Suprapubic skin (tissue), 4 donors: ENCODE measurements around the gene CHN1. TPM values are rescaled to one million over a fixed set of nuclear protein-coding genes. Genes with fewer than 3 reads are reported as not detected.

Experiments used
- DNase-seq, 2 donors: peaks; one replicate each; pipeline ENCODE4 v3.0.0-alpha.2; 2019; ENCODE audit warnings: low spot score in 2 of 2
- H3K27ac ChIP-seq: fragments of 200-600 bp; sonication (generic); one replicate; pipeline ENCODE4 v1.5.1; 2019
- H3K27me3 ChIP-seq: fragments of 200-600 bp; sonication (generic); one replicate; pipeline ENCODE4 v1.5.1; 2019
- H3K36me3 ChIP-seq: fragments of 200-600 bp; sonication (generic); one replicate; pipeline ENCODE4 v1.5.1; 2019
- H3K4me1 ChIP-seq: fragments of 200-600 bp; sonication (generic); one replicate; pipeline ENCODE4 v1.5.1; 2019
- H3K4me3 ChIP-seq: fragments of 200-600 bp; sonication (generic); one replicate; pipeline ENCODE4 v1.5.1; 2019; ENCODE audit warnings: mild to moderate bottlenecking
- H3K9me3 ChIP-seq: fragments of 200-600 bp; sonication (generic); one replicate; pipeline ENCODE4 v1.5.1; 2019
- EP300 ChIP-seq: sonication (generic); formaldehyde crosslinking; IDR thresholded peaks from one replicate; pipeline ENCODE4 v1.6.1; 2017; ENCODE audit warnings: antibody characterized with exemption
- POLR2A ChIP-seq, 2 donors: fragments of 450-650 bp; IDR thresholded peaks; one replicate each; pipeline ENCODE4 v1.6.1; 2017; ENCODE audit warnings: antibody characterized with exemption in 2 of 2, mild to moderate bottlenecking in 2 of 2, moderate library complexity in 2 of 2
- POLR2AphosphoS5 ChIP-seq, 3 donors: sonication (generic); formaldehyde crosslinking; IDR thresholded peaks; one replicate each; pipeline ENCODE4 v1.6.1; 2017; ENCODE audit warnings: antibody characterized with exemption in 3 of 3
- WGBS: methylation state at CpG from one replicate; pipeline ENCODE4 v1.1.5; 2018; 5-methylcytosine and 5-hydroxymethylcytosine counted together
- total RNA-seq, 4 donors: library from RNA; depleted of rRNA; stranded (reverse); fragments of >200 nt; gene quantifications; one replicate each; pipeline ENCODE4 v1.1.0, GENCODE V29; 2016
- TF ChIP-seq, protein P1 (sequence below), 2 donors: fragments of 200-600 bp in 1 of 2; fragments of 450-650 bp in 1 of 2; sonication (generic) in 1 of 2; IDR thresholded peaks; one replicate each; pipeline ENCODE4 v1.5.1; 2016 to 2019; ENCODE audit warnings: antibody characterized with exemption in 2 of 2, mild to moderate bottlenecking in 1 of 2, moderate library complexity in 1 of 2

CHN1 gene
- total RNA-seq, 4 donors from 2014 or later, result 1.6 to 4.9 (median 3.6) TPM

DNA sequence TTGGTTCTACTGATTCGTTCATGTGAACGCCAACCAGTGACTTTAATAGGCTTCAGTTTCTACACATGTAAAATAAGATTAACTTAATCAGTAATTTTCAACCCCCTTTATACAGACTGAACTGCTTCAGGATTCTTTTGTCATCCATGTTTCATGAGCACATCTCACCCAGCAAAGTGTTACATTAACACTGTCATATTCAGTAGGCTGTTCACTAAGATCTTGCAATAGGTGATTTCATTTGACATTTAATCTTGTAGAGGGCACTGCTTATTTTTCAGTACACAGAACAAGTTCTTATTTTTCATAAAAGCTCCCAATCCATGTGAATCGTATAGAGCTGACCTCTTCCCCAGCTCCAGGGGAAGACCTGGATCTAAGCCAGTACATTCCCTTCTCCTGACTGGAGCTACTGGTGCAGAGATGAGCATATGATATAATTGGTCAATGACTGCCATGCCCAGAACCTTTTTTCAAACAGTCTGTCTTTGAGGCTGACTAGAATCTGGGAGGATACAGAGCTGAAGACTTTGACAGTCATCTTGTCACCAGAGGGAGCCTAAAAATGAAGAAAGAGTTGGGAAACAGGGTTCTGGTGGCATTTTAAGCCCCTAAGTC is 168.7 kb downstream of the CHN1 start:
- Histone ChIP-seq H3K4me1 (peaks cover 3% of the 10 kb centered on the region), H3K27me3 (no peaks in the 10 kb centered on the region), H3K27ac (no peak overlapping the region), H3K36me3 (no peaks in the 10 kb centered on the region), H3K4me3 (no peak overlapping the region), H3K9me3 (no peaks in the 10 kb centered on the region)
- TF ChIP-seq POLR2AphosphoS5 (IDR thresholded peaks at IDR 0.05) (no peak), POLR2A (IDR thresholded peaks at IDR 0.05) (no peak)
- DNase-seq, result no peak
- WGBS, result 80% methylated on average over 3 of the region's 3 CpGs

DNA sequence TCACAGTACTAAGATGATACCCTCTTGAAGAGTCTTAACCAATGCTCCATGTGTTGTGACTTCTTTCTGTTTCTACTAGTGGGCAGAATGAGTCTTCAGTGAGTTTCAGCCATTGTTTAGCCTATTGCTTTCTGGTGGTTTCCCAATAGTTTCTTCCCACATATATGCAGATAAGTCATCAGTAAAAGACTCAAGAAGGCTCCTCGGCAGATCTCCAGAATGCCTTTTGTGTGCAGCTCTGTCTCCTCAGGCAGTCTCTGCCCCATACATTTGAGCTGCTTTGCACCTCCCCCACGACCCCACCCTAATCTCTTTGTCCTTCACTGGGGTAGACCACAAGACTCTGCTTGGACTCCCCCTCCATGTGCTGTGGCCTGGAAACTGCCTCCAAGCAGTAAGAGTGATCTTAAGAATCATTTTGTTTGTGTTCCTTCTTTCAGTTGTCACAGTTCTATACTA is 169.4 kb downstream of the CHN1 start:
- TF ChIP-seq EP300 (no peak), POLR2AphosphoS5 (IDR thresholded peaks at IDR 0.05) (no peak), POLR2A (IDR thresholded peaks at IDR 0.05) (no peak)
- TF ChIP-seq, protein P1, sequence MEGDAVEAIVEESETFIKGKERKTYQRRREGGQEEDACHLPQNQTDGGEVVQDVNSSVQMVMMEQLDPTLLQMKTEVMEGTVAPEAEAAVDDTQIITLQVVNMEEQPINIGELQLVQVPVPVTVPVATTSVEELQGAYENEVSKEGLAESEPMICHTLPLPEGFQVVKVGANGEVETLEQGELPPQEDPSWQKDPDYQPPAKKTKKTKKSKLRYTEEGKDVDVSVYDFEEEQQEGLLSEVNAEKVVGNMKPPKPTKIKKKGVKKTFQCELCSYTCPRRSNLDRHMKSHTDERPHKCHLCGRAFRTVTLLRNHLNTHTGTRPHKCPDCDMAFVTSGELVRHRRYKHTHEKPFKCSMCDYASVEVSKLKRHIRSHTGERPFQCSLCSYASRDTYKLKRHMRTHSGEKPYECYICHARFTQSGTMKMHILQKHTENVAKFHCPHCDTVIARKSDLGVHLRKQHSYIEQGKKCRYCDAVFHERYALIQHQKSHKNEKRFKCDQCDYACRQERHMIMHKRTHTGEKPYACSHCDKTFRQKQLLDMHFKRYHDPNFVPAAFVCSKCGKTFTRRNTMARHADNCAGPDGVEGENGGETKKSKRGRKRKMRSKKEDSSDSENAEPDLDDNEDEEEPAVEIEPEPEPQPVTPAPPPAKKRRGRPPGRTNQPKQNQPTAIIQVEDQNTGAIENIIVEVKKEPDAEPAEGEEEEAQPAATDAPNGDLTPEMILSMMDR (IDR thresholded peaks at IDR 0.05), result no peak
- H3K27ac ChIP-seq, result no peak overlapping the region
- H3K27me3 ChIP-seq, result no peaks in the 10 kb centered on the region
- H3K4me3 ChIP-seq, result no peak overlapping the region
- H3K9me3 ChIP-seq, result no peaks in the 10 kb centered on the region
- no peaks in the 10 kb centered on the region for H3K36me3 ChIP-seq
- no peak for DNase-seq
- WGBS, result 53% methylated on average over 2 of the region's 2 CpGs
- peaks cover 3% of the 10 kb centered on the region for H3K4me1 ChIP-seq

DNA sequence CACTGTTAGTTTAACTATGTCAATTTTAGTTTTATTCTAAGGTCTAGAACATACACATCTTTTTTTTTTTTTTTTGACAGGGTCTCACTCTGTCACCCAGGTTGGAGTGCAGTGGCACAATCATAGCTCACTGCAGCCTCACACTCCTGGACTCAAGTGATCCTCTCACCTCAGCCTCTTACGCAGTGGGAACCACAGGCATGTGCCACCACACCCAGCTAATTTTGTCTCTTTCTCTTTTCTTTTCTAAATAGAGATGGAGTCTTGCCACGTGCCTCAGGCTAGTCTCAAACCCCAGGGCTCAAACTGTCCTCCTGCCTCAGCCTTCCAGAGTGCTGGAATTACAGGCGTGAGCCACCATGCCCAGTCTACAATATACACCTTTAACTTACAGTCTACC is 171.4 kb downstream of the CHN1 start:
- no peak for DNase-seq
- Histone ChIP-seq H3K27ac (no peak overlapping the region), H3K4me3 (no peak overlapping the region), H3K36me3 (no peaks in the 10 kb centered on the region), H3K27me3 (no peaks in the 10 kb centered on the region), H3K4me1 (peaks cover 3% of the 10 kb centered on the region), H3K9me3 (no peaks in the 10 kb centered on the region)
- WGBS, result 81% methylated on average over 3 of the region's 3 CpGs
- TF ChIP-seq EP300, result no peak
- no peak for TF ChIP-seq POLR2AphosphoS5 (IDR thresholded peaks at IDR 0.05)
- TF ChIP-seq, protein P1 (IDR thresholded peaks at IDR 0.05), result no peak
- TF ChIP-seq POLR2A (IDR thresholded peaks at IDR 0.05), result no peak

DNA sequence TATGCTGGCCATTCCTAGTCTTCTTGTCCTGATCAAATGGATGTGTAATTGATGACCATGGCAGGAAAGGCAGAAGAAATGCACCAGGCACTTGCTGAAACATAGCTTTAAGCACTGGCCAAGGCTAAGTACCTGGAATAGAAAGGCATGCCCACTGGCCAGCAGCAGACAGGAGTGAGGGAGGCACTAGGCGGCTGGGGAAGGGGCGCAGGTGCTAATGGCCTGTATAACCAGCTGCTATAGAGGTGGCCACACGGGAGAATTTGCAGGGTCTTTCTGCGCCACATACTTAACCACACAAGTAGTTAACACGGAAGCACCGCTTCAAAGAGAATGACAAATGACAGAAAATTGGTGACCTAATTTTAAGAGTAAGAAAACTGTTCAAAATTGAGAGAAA is 174.6 kb downstream of the CHN1 start:
- Histone ChIP-seq H3K4me3 (no peak overlapping the region), H3K4me1 (peaks cover 11% of the 10 kb centered on the region), H3K27ac (no peak overlapping the region), H3K9me3 (no peaks in the 10 kb centered on the region), H3K27me3 (no peaks in the 10 kb centered on the region), H3K36me3 (no peaks in the 10 kb centered on the region)
- WGBS, result 86% methylated on average over 6 of the region's 6 CpGs
- no peak for DNase-seq
- TF ChIP-seq POLR2AphosphoS5 (IDR thresholded peaks at IDR 0.05) (no peak), POLR2A (IDR thresholded peaks at IDR 0.05) (no peak), EP300 (no peak)
- TF ChIP-seq, protein P1 (IDR thresholded peaks at IDR 0.05), result no peak

DNA sequence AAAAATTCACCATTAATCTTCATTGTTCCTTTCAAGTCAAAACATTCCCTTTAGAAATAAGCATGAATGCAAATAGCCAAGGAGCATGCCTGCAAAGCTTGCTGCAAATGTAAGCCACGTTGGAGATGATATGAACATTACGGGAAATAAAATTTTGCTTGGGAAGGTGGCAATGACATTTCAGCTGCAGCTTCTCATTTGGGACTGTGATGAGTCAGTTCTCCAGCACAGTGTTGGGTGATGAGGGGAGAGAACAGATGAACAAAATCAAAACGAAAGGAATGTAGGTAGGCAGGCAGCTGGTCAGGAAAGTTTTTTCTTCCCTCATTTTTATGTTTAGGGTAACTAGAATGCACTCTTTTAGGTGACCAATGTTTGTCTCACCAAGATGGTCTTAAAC is 175.6 kb downstream of the CHN1 start:
- H3K4me1 ChIP-seq, result peaks cover 11% of the 10 kb centered on the region
- no peaks in the 10 kb centered on the region for H3K36me3 ChIP-seq
- 67% methylated on average over 3 of the region's 3 CpGs for WGBS
- no peaks in the 10 kb centered on the region for H3K27me3 ChIP-seq
- H3K4me3 ChIP-seq, result no peak overlapping the region
- no peak for DNase-seq
- no peak overlapping the region for H3K27ac ChIP-seq
- H3K9me3 ChIP-seq, result no peaks in the 10 kb centered on the region
- TF ChIP-seq, protein P1 (IDR thresholded peaks at IDR 0.05), result no peak
- TF ChIP-seq POLR2AphosphoS5 (IDR thresholded peaks at IDR 0.05) (no peak), POLR2A (IDR thresholded peaks at IDR 0.05) (no peak), EP300 (no peak)
